Neutrophil (primary cell): Measurements from ENCODE around the gene SLC39A11.

Experiments used
- H3K27ac ChIP-seq: fragments of 200-600 bp; sonication (generic); 2 replicates; pipeline ENCODE4 v1.5.1; 2016; ENCODE audit warnings: mild to moderate bottlenecking, moderate library complexity
- H3K27me3 ChIP-seq: fragments of 200-600 bp; sonication (generic); 2 replicates; pipeline ENCODE4 v1.6.0; 2016; ENCODE audit warnings: mild to moderate bottlenecking
- H3K36me3 ChIP-seq: fragments of 200-600 bp; sonication (generic); 2 replicates; pipeline ENCODE4 v1.5.1; 2017
- H3K4me1 ChIP-seq, 2 experiments: fragments of 200-600 bp in 1 of 2; sonication (generic) in 1 of 2; 1 replicate in 1 of 2; 2 replicates in 1 of 2; pipeline versions ENCODE4 v1.5.1 to v1.6.1; 2013 to 2016; ENCODE audit warnings: low read depth in 1 of 2, low read length in 1 of 2, mild to moderate bottlenecking in 1 of 2, moderate library complexity in 1 of 2; ENCODE audit not compliant: control insufficient read depth in 1 of 2, insufficient read depth in 1 of 2
- H3K4me3 ChIP-seq, 2 experiments: fragments of 200-600 bp in 1 of 2; sonication (generic) in 1 of 2; 1 replicate in 1 of 2; 2 replicates in 1 of 2; pipeline ENCODE4 v1.5.1; 2013 to 2016; ENCODE audit warnings: low read depth in 1 of 2, low read length in 1 of 2, mild to moderate bottlenecking in 1 of 2, moderate library complexity in 1 of 2
- H3K9me3 ChIP-seq: fragments of 200-600 bp; sonication (generic); 2 replicates; pipeline ENCODE4 v1.5.1; 2016
- CTCF ChIP-seq: fragments of 200-600 bp; sonication (generic); IDR thresholded peaks from 2 replicates; pipeline ENCODE4 v1.5.1; 2016; ENCODE audit warnings: antibody characterized with exemption

The SLC39A11 gene

GRCh38 chr17:72606656-72607055, 485.8 kb downstream of the SLC39A11 start:
- no peak for TF ChIP-seq CTCF

GRCh38 chr17:72605543-72605942, 486.9 kb downstream of the SLC39A11 start:
- no peaks in the 10 kb centered on the region for H3K4me1 ChIP-seq
- no peaks in the 10 kb centered on the region for H3K36me3 ChIP-seq
- H3K27ac ChIP-seq, result no peak overlapping the region
- H3K27me3 ChIP-seq, result peaks cover 14% of the 10 kb centered on the region
- TF ChIP-seq CTCF, result no peak
- no peak overlapping the region for H3K4me3 ChIP-seq
- no peaks in the 10 kb centered on the region for H3K9me3 ChIP-seq

More at GRCh38 chr17:72606656-72607055, 485.8 kb downstream of the SLC39A11 start:
- Histone ChIP-seq H3K27me3 (peaks cover 20% of the 10 kb centered on the region), H3K4me3 (no peak overlapping the region), H3K36me3 (no peaks in the 10 kb centered on the region), H3K27ac (no peak overlapping the region), H3K9me3 (no peaks in the 10 kb centered on the region), H3K4me1 (no peaks in the 10 kb centered on the region)

- H3K9me3 ChIP-seq, result no peaks in the 10 kb centered on the region
Measured at GRCh38 chr17:72604518-72604917, 488.0 kb downstream of the SLC39A11 start.

GRCh38 chr17:72603420-72604242, 488.9 kb downstream of the SLC39A11 start:
- Histone ChIP-seq H3K27ac (no peak overlapping the region), H3K4me3 (no peak overlapping the region), H3K36me3 (no peaks in the 10 kb centered on the region), H3K27me3 (peaks cover 24% of the 10 kb centered on the region), H3K4me1 (no peaks in the 10 kb centered on the region), H3K9me3 (no peaks in the 10 kb centered on the region)
- no peak for TF ChIP-seq CTCF

More at GRCh38 chr17:72604518-72604917, 488.0 kb downstream of the SLC39A11 start:
- H3K4me1 ChIP-seq, result no peaks in the 10 kb centered on the region
- H3K36me3 ChIP-seq, result no peaks in the 10 kb centered on the region
- H3K4me3 ChIP-seq, result no peak overlapping the region
- H3K27me3 ChIP-seq, result peaks cover 15% of the 10 kb centered on the region
- TF ChIP-seq CTCF, result no peak
- no peak overlapping the region for H3K27ac ChIP-seq

- no peak overlapping the region for H3K4me3 ChIP-seq
- no peaks in the 10 kb centered on the region for H3K9me3 ChIP-seq
- no peak for TF ChIP-seq CTCF
- H3K27ac ChIP-seq, result no peak overlapping the region
- H3K36me3 ChIP-seq, result no peaks in the 10 kb centered on the region
- peaks cover 32% of the 10 kb centered on the region for H3K27me3 ChIP-seq
- H3K4me1 ChIP-seq, result no peaks in the 10 kb centered on the region
Measured at GRCh38 chr17:72602517-72603419, 489.7 kb downstream of the SLC39A11 start.
